ENCODE results near the gene MOV10L1. TPM values are rescaled to one million over a fixed set of nuclear protein-coding genes. Genes with fewer than 3 reads are reported as not detected.

MOV10L1 gene
- total RNA-seq, 1 donor from 2014 or later: 0.12 TPM

- DNase-seq (ENCODE audit: low read depth): no peak
- H3K4me3 ChIP-seq (ENCODE audit: low read depth, low read length): no peak overlapping the region
- TF ChIP-seq, protein P1, sequence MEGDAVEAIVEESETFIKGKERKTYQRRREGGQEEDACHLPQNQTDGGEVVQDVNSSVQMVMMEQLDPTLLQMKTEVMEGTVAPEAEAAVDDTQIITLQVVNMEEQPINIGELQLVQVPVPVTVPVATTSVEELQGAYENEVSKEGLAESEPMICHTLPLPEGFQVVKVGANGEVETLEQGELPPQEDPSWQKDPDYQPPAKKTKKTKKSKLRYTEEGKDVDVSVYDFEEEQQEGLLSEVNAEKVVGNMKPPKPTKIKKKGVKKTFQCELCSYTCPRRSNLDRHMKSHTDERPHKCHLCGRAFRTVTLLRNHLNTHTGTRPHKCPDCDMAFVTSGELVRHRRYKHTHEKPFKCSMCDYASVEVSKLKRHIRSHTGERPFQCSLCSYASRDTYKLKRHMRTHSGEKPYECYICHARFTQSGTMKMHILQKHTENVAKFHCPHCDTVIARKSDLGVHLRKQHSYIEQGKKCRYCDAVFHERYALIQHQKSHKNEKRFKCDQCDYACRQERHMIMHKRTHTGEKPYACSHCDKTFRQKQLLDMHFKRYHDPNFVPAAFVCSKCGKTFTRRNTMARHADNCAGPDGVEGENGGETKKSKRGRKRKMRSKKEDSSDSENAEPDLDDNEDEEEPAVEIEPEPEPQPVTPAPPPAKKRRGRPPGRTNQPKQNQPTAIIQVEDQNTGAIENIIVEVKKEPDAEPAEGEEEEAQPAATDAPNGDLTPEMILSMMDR (conservative IDR thresholded peaks at IDR 0.05; ENCODE audit: low read depth, low read length): no peak
Observed at GRCh38 chr22:50150161-50151129, 60.6 kb downstream of the MOV10L1 start.

GRCh38 chr22:50151571-50152537 is 62.0 kb downstream of the MOV10L1 start:
- TF ChIP-seq, protein P1 (conservative IDR thresholded peaks at IDR 0.05; ENCODE audit: low read depth, low read length): no peak
- DNase-seq (ENCODE audit: low read depth): no peak
- no peak overlapping the region for H3K4me3 ChIP-seq (ENCODE audit: low read depth, low read length)

GRCh38 chr22:50153056-50153755 is 63.4 kb downstream of the MOV10L1 start:
- TF ChIP-seq, protein P1 (conservative IDR thresholded peaks at IDR 0.05; ENCODE audit: low read depth, low read length): no peak
- DNase-seq (ENCODE audit: low read depth): no peak
- H3K4me3 ChIP-seq (ENCODE audit: low read depth, low read length): no peak overlapping the region

- no peak overlapping the region for H3K4me3 ChIP-seq (ENCODE audit: low read depth, low read length)
- DNase-seq (ENCODE audit: low read depth): no peak
- TF ChIP-seq, protein P1 (conservative IDR thresholded peaks at IDR 0.05; ENCODE audit: low read depth, low read length): no peak
Observed at GRCh38 chr22:50153756-50154140, 63.9 kb downstream of the MOV10L1 start.

DNA sequence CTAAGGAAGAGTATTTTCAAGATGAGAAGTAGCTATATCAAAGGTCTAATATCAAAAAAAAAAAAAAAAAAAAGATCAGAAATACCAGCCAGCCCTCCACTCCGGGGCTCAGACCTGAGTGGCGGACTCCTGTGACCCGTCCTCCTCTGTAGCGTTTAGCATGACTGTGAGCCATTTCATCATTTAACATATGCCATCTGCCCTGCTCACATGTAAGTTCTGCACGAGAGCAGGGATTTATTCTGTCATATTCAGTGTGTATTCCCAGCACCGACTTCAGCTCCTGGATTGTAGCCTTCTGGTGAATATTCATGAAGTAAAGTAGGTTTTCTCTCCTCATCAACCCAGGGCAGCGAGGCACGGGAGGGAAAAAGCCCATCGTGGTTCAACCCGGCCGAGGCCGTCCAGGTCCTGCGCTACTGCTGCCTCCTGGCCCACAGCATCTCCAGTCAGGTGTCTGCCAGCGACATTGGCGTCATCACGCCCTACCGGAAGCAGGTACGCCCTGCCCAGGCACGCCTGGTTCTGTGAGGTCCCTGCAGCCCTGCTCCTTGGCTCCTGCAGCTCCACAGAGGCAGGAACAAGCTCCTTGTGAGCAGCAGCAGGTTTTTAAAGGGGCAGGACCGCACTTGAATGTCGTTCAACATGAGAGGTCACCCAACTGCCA is 68.0 kb downstream of the MOV10L1 start:
- DNase-seq (ENCODE audit: low read depth): no peak
- H3K4me3 ChIP-seq (ENCODE audit: low read depth, low read length): no peak overlapping the region
- TF ChIP-seq, protein P1 (conservative IDR thresholded peaks at IDR 0.05; ENCODE audit: low read depth, low read length): no peak

- no peak overlapping the region for H3K4me3 ChIP-seq (ENCODE audit: low read depth, low read length)
- no peak for DNase-seq (ENCODE audit: low read depth)
- TF ChIP-seq, protein P1 (conservative IDR thresholded peaks at IDR 0.05; ENCODE audit: low read depth, low read length): no peak
Observed at GRCh38 chr22:50160947-50161346, 71.1 kb downstream of the MOV10L1 start.

Measured in epithelial cell of proximal tubule (primary cell).